Tibial nerve (tissue), 4 donors: ENCODE measurements around the gene CIPC. TPM values are rescaled to one million over a fixed set of nuclear protein-coding genes. Genes with fewer than 3 reads are reported as not detected.

Experiments
- DNase-seq, 2 donors: peaks; one replicate each; pipeline ENCODE4 v3.0.0-alpha.2; 2019; ENCODE audit warnings: low spot score in 2 of 2
- H3K27ac ChIP-seq, 4 donors: fragments of 200-600 bp; sonication (generic) in 3 of 4; one replicate each; pipeline ENCODE4 v1.5.1; 2017 to 2019; ENCODE audit warnings: mild to moderate bottlenecking in 1 of 4
- H3K27me3 ChIP-seq, 2 donors: fragments of 200-600 bp; sonication (generic) in 1 of 2; one replicate each; pipeline versions ENCODE4 v1.5.1 to v1.6.0; 2017 to 2019
- H3K36me3 ChIP-seq, 3 donors: fragments of 200-600 bp; sonication (generic); one replicate each; pipeline ENCODE4 v1.5.1; 2018 to 2019
- H3K4me1 ChIP-seq, 4 donors: fragments of 200-600 bp; sonication (generic) in 3 of 4; one replicate each; pipeline ENCODE4 v1.5.1; 2017 to 2019
- H3K4me3 ChIP-seq, 4 donors: fragments of 200-600 bp; sonication (generic) in 3 of 4; one replicate each; pipeline ENCODE4 v1.5.1; 2017 to 2019; ENCODE audit warnings: mild to moderate bottlenecking in 1 of 4, moderate library complexity in 1 of 4
- H3K9me3 ChIP-seq, 4 donors: fragments of 200-600 bp; sonication (generic) in 3 of 4; one replicate each; pipeline ENCODE4 v1.5.1; 2017 to 2019
- EP300 ChIP-seq, 2 donors: sonication (generic); formaldehyde crosslinking; IDR thresholded peaks; one replicate each; pipeline ENCODE4 v1.6.1; 2017; ENCODE audit warnings: antibody characterized with exemption in 2 of 2, mild to moderate bottlenecking in 1 of 2
- POLR2A ChIP-seq, 2 donors: fragments of 450-650 bp; IDR thresholded peaks; one replicate each; pipeline ENCODE4 v1.6.1; 2017; ENCODE audit warnings: antibody characterized with exemption in 2 of 2, mild to moderate bottlenecking in 2 of 2, moderate library complexity in 2 of 2
- WGBS, 2 donors: methylation state at CpG; one replicate each; pipeline ENCODE4 v1.1.5; 2018; 5-methylcytosine and 5-hydroxymethylcytosine counted together
- total RNA-seq, 4 donors: library from RNA; depleted of rRNA; stranded (reverse); fragments of >200 nt; gene quantifications; one replicate each; pipeline ENCODE4 v1.1.0, GENCODE V29; 2016
- TF ChIP-seq, protein P1 (sequence below), 5 experiments: fragments of 200-600 bp in 3 of 5; fragments of 450-650 bp in 2 of 5; sonication (generic) in 3 of 5; IDR thresholded peaks; one replicate each; pipeline ENCODE4 v1.5.1; 2016 to 2019; ENCODE audit warnings: antibody characterized with exemption in 5 of 5, mild to moderate bottlenecking in 3 of 5, moderate library complexity in 2 of 5

CIPC gene
- total RNA-seq, 4 donors from 2014 or later: 38.1 to 76.7 (median 41.5) TPM

GRCh38 chr14:77141214-77142004, 43.4 kb downstream of the CIPC start, which contains the start of gene ZDHHC22:
Gene ZDHHC22 (minus strand): TSS chr14:77141791. CDS start chr14:77139738, 2,053 bp downstream.
- Histone ChIP-seq H3K4me3 (peak within 1 kb of the TSS in 3 of 4 donors; percentile 15 to 46 (median 29)), H3K27me3 (peaks cover 0 to 97% of the 10 kb centered on the region in 2 donors)

GRCh38 chr14:77142005-77142800, 44.1 kb downstream of the CIPC start:
- H3K27me3 ChIP-seq: peaks cover 0 to 98% of the 10 kb centered on the region in 2 donors
- 9 to 18% methylated on average over 9 of the region's 9 CpGs for WGBS, 2 donors

More at GRCh38 chr14:77141214-77142004, 43.4 kb downstream of the CIPC start, which contains the start of gene ZDHHC22:
- no peak for DNase-seq
- H3K9me3 ChIP-seq: no peaks in the 10 kb centered on the region
- H3K36me3 ChIP-seq: no peaks in the 10 kb centered on the region
- 0 to 2% methylated on average over 21 to 43 of the region's 77 CpGs for WGBS, 2 donors
- H3K27ac ChIP-seq: no peak within 1 kb of the TSS
- TF ChIP-seq, protein P1, sequence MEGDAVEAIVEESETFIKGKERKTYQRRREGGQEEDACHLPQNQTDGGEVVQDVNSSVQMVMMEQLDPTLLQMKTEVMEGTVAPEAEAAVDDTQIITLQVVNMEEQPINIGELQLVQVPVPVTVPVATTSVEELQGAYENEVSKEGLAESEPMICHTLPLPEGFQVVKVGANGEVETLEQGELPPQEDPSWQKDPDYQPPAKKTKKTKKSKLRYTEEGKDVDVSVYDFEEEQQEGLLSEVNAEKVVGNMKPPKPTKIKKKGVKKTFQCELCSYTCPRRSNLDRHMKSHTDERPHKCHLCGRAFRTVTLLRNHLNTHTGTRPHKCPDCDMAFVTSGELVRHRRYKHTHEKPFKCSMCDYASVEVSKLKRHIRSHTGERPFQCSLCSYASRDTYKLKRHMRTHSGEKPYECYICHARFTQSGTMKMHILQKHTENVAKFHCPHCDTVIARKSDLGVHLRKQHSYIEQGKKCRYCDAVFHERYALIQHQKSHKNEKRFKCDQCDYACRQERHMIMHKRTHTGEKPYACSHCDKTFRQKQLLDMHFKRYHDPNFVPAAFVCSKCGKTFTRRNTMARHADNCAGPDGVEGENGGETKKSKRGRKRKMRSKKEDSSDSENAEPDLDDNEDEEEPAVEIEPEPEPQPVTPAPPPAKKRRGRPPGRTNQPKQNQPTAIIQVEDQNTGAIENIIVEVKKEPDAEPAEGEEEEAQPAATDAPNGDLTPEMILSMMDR (IDR thresholded peaks at IDR 0.05): peak in 4 of 5 experiments; percentile 12 to 31 (median 20)
- TF ChIP-seq POLR2A (IDR thresholded peaks at IDR 0.05) (no peak), EP300 (IDR thresholded peaks at IDR 0.05) (no peak)
- peaks cover 0 to 30% (median 12%) of the 10 kb centered on the region in 4 donors for H3K4me1 ChIP-seq

DNA sequence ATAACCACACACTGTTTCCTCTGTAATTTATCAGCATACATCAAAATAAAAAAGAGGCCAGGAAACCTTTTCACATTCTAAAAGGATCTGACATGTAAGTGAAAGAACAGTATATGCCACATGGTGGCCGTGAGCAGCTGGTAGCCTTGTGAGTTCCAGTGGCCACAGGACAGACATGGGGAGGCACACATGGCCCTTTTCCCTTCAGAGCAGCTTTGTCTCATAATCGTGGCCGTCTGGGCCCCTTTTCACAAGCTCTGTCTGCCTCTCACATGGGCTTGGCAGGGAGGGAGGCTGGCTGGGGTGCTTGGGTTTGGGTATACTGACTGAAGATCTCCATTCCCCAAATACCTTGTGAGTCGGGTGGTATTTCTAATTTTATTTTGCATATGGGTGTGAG, 45.0 kb downstream of the CIPC start:
- WGBS, 2 donors: 6 to 13% methylated on average over 4 of the region's 4 CpGs
- Histone ChIP-seq H3K27ac (no peak overlapping the region), H3K4me3 (no peak overlapping the region), H3K36me3 (no peaks in the 10 kb centered on the region), H3K4me1 (peaks cover 0 to 30% (median 12%) of the 10 kb centered on the region in 4 donors), H3K27me3 (peaks cover 0 to 94% of the 10 kb centered on the region in 2 donors), H3K9me3 (peaks cover 0 to 4% (median 0%) of the 10 kb centered on the region in 4 donors)
- DNase-seq: no peak
- TF ChIP-seq EP300 (IDR thresholded peaks at IDR 0.05) (no peak), POLR2A (IDR thresholded peaks at IDR 0.05) (no peak)
- TF ChIP-seq, protein P1 (IDR thresholded peaks at IDR 0.05): no peak

More at GRCh38 chr14:77142005-77142800, 44.1 kb downstream of the CIPC start:
- H3K4me3 ChIP-seq: peak overlapping the region in 1 of 4 donors; percentile 46
- peaks cover 0 to 30% (median 12%) of the 10 kb centered on the region in 4 donors for H3K4me1 ChIP-seq
- TF ChIP-seq POLR2A (IDR thresholded peaks at IDR 0.05): no peak
- no peak for TF ChIP-seq EP300 (IDR thresholded peaks at IDR 0.05)
- TF ChIP-seq, protein P1 (IDR thresholded peaks at IDR 0.05): no peak
- no peak overlapping the region for H3K27ac ChIP-seq
- H3K36me3 ChIP-seq: no peaks in the 10 kb centered on the region
- peaks cover 0 to under 1% (median 0%) of the 10 kb centered on the region in 4 donors for H3K9me3 ChIP-seq
- no peak for DNase-seq

DNA sequence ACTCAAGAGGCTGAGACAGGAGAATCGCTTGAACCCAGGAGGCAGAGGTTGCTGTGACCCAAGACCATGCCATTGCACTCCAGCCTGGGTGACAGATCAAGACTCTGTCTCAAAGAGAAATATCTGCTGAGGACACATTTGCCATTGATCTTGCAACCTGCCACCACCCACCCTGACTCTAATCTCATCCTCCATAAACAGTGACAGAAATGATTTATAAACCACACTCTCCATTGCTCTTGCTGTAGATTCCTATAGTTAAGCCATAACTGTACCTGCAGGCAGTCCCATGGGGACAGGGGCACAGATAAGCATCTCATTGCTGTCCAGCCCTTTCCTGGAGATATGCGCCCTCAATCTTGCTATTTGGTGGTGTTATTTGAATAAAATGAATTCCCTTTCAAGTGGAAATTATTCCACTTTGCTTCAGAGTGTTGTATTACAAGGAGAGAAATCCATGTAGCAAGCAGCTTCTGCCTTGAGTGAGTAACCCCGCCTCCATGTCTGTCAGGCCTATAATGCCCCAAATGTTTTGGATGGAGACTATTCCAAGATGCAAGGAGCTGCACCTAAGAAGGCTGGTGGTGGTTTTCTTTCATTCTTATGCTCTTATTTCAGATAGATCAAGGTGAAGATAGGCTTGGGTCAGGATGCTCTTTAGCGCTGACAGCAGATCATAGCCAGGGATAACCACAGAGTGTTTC, 46.5 kb downstream of the CIPC start:
- no peaks in the 10 kb centered on the region for H3K36me3 ChIP-seq
- peaks cover 0 to 4% (median 0%) of the 10 kb centered on the region in 4 donors for H3K9me3 ChIP-seq
- TF ChIP-seq EP300 (IDR thresholded peaks at IDR 0.05) (no peak), POLR2A (IDR thresholded peaks at IDR 0.05) (no peak)
- TF ChIP-seq, protein P1 (IDR thresholded peaks at IDR 0.05): no peak
- no peak for DNase-seq
- H3K4me1 ChIP-seq: peaks cover 0 to 25% (median 11%) of the 10 kb centered on the region in 4 donors
- H3K4me3 ChIP-seq: no peak overlapping the region
- peaks cover 0 to 79% of the 10 kb centered on the region in 2 donors for H3K27me3 ChIP-seq
- WGBS, 2 donors: 64 to 73% methylated on average over 4 of the region's 4 CpGs
- H3K27ac ChIP-seq: no peak overlapping the region
